Natural killer cell (primary cell): Measurements from ENCODE around the gene PLEKHG4B. TPM values are rescaled to one million over a fixed set of nuclear protein-coding genes. Genes with fewer than 3 reads are reported as not detected.

Experiments
- ATAC-seq, 3 donors: fragments of 150-1000 bp in 2 of 3; fragments of 200-7000 bp in 1 of 3; cut with Tn5 transposase; 1 replicate in 1 of 3; 2 replicates in 2 of 3; pipeline ENCODE4 v1.10.0; 2021; ENCODE audit warnings: mild to moderate bottlenecking in 2 of 3, moderate library complexity in 2 of 3
- DNase-seq, 2 donors: peaks; one replicate each; pipeline versions ENCODE4 v3.0.0 to v3.0.0-alpha.2; 2013 to 2021; ENCODE audit warnings: mixed read lengths in 1 of 2
- H3K27ac ChIP-seq: one replicate; pipeline ENCODE4 v1.5.1; 2013; ENCODE audit warnings: mild to moderate bottlenecking, low read length
- H3K27me3 ChIP-seq: one replicate; pipeline ENCODE4 v1.6.1; 2013; ENCODE audit warnings: low read length; ENCODE audit not compliant: control insufficient read depth, insufficient read depth
- H3K36me3 ChIP-seq: one replicate; pipeline ENCODE4 v1.6.1; 2013; ENCODE audit warnings: low read length; ENCODE audit not compliant: control insufficient read depth, insufficient read depth
- H3K4me1 ChIP-seq: one replicate; pipeline ENCODE4 v1.6.1; 2013; ENCODE audit warnings: low read length; ENCODE audit not compliant: control insufficient read depth, insufficient read depth
- H3K4me3 ChIP-seq: one replicate; pipeline ENCODE4 v1.5.1; 2013; ENCODE audit warnings: low read length
- H3K9me3 ChIP-seq: one replicate; pipeline ENCODE4 v1.6.1; 2013; ENCODE audit warnings: low read length; ENCODE audit not compliant: control insufficient read depth, insufficient read depth
- H3K27ac Mint-ChIP-seq, 2 donors: one replicate each; pipeline ENCODE4 v1.8.0; 2022; ENCODE audit warnings: mild to moderate bottlenecking in 2 of 2, mixed read lengths in 2 of 2, moderate library complexity in 1 of 2
- H3K27me3 Mint-ChIP-seq, 2 donors: one replicate each; pipeline ENCODE4 v1.8.0; 2022; ENCODE audit warnings: low read depth in 2 of 2, mixed read lengths in 2 of 2
- H3K36me3 Mint-ChIP-seq: one replicate; pipeline ENCODE4 v1.8.0; 2022; ENCODE audit warnings: mixed read lengths
- H3K4me1 Mint-ChIP-seq, 2 donors: one replicate each; pipeline ENCODE4 v1.8.0; 2022; ENCODE audit warnings: mixed read lengths in 2 of 2
- H3K4me3 Mint-ChIP-seq: one replicate; pipeline ENCODE4 v1.8.0; 2022; ENCODE audit warnings: mild to moderate bottlenecking, moderate library complexity, mixed read lengths
- H3K9me3 Mint-ChIP-seq, 2 donors: one replicate each; pipeline ENCODE4 v1.8.0; 2022; ENCODE audit warnings: mixed read lengths in 2 of 2
- WGBS: methylation state at CpG from one replicate; pipeline ENCODE4 v1.1.7; 2013; ENCODE audit warnings: missing lambda C conversion rate; ENCODE audit not compliant: insufficient coverage; 5-methylcytosine and 5-hydroxymethylcytosine counted together
- intact Hi-C: fragments of 100-400 bp; cut with micrococcal nuclease; formaldehyde crosslinking; loops from one replicate; pipeline ENCODE4 v1.14.2; 2022
- total RNA-seq, 4 donors: library from RNA; stranded (reverse); fragments of 120-200 nt in 1 of 4; gene quantifications; one replicate each; pipeline versions ENCODE4 v1.2.3 to v1.2.4, GENCODE V29; 2013 to 2022
- TF ChIP-seq, protein P1 (sequence below): fragments of 200-600 bp; IDR thresholded peaks from one replicate; pipeline ENCODE4 v1.8.0; 2022; ENCODE audit warnings: antibody characterized with exemption

PLEKHG4B gene
- total RNA-seq, 3 donors from 2014 or later (not counting 1 experiment from before 2014, with no cell fraction given) = 0.07 TPM; not detected in 2

DNA sequence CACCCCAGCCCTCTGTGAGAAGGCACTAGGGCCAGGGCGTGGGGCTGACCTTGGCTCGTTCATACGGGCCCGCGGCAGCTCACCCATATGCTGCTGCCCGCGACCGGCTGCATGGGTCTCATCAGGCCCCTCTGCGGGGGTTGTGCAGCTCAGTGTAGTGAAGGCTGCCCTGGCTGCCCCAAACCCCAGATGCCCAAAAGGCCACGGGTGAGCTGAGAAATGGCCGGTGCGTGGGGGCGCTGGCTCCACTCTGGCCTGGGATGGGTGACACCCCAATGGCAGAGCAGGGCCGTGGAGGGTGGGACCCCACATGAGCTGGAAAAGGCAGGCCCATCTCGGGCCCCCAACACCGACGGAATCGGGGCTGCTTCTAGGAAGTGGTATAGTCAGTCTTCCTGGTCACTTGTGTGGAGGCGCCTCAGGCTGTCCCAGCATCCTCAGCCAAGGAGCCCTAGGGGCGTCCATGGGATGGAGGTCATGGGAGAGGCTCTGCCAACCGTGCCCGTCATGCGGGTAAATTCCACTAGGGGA, 79.9 kb downstream of the PLEKHG4B start:
- Mint-ChIP-seq H3K27ac (no peak overlapping the region), H3K4me3 (no peak overlapping the region)
- no peaks in the 10 kb centered on the region for H3K9me3 ChIP-seq

DNA sequence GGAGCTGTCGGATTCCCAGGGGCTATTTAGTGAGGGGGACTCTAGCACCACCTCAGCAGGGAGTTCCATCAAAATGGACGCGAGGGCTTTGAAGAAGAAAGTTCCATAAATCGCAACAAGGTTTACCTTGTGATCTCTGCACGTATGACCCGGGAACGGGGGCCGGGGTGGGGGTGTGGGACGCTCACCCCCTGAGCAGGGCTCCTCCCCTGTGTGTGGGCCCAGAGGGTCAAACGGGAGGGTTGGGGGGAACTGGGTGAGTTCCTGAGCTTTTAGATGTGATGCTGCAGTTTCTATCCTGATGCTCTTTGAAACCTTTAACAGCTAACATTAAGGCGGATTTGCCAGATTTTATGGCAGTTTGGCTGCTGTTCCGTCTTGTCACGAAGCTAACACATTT, 80.5 kb downstream of the PLEKHG4B start:
- H3K27me3 Mint-ChIP-seq = no peaks in the 10 kb centered on the region
- TF ChIP-seq, protein P1, sequence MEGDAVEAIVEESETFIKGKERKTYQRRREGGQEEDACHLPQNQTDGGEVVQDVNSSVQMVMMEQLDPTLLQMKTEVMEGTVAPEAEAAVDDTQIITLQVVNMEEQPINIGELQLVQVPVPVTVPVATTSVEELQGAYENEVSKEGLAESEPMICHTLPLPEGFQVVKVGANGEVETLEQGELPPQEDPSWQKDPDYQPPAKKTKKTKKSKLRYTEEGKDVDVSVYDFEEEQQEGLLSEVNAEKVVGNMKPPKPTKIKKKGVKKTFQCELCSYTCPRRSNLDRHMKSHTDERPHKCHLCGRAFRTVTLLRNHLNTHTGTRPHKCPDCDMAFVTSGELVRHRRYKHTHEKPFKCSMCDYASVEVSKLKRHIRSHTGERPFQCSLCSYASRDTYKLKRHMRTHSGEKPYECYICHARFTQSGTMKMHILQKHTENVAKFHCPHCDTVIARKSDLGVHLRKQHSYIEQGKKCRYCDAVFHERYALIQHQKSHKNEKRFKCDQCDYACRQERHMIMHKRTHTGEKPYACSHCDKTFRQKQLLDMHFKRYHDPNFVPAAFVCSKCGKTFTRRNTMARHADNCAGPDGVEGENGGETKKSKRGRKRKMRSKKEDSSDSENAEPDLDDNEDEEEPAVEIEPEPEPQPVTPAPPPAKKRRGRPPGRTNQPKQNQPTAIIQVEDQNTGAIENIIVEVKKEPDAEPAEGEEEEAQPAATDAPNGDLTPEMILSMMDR = no peak
- no peak overlapping the region for H3K4me3 Mint-ChIP-seq
- no peak overlapping the region for H3K4me3 ChIP-seq
- ATAC-seq (no peak), DNase-seq (no peak)
- no peaks in the 10 kb centered on the region for H3K27me3 ChIP-seq
- no peaks in the 10 kb centered on the region for H3K4me1 Mint-ChIP-seq
- intact Hi-C loops = no loop called here
- no peaks in the 10 kb centered on the region for H3K9me3 ChIP-seq
- H3K36me3 Mint-ChIP-seq = no peaks in the 10 kb centered on the region
- 96% methylated on average over 13 of the region's 13 CpGs for WGBS
- H3K27ac Mint-ChIP-seq = no peak overlapping the region
- no peaks in the 10 kb centered on the region for H3K36me3 ChIP-seq
- H3K4me1 ChIP-seq = no peaks in the 10 kb centered on the region
- H3K27ac ChIP-seq = no peak overlapping the region
- no peaks in the 10 kb centered on the region for H3K9me3 Mint-ChIP-seq

More for the DNA sequence above, 79.9 kb downstream of the PLEKHG4B start:
- Mint-ChIP-seq H3K9me3 (no peaks in the 10 kb centered on the region), H3K36me3 (no peaks in the 10 kb centered on the region), H3K4me1 (no peaks in the 10 kb centered on the region), H3K27me3 (no peaks in the 10 kb centered on the region)
- Histone ChIP-seq H3K27me3 (no peaks in the 10 kb centered on the region), H3K4me3 (no peak overlapping the region), H3K36me3 (no peaks in the 10 kb centered on the region), H3K4me1 (no peaks in the 10 kb centered on the region), H3K27ac (no peak overlapping the region)
- TF ChIP-seq, protein P1 = no peak
- intact Hi-C loops = no loop called here
- 93% methylated on average over 23 of the region's 23 CpGs for WGBS
- ATAC-seq = no peak
- no peak for DNase-seq

DNA sequence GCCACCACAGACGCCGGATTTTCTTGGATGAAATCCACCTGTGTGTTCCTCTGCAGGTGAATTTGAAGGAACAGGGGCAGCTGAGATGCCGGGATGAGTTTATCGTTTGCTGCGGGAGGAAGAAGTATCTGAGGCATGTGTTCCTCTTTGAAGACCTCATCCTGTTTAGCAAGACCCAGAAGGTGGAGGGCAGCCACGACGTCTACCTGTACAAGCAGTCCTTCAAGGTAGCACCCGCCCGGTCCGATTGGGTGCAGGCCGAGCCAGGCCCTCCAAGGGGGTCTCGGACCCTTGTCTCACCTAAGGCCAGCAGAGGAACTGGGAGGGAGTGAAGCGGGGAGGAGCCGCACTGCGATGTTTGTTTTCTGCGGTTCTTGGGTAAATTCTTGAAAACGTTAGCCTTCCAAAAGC, 80.9 kb downstream of the PLEKHG4B start:
- intact Hi-C loops = no loop called here
- Histone ChIP-seq H3K27me3 (no peaks in the 10 kb centered on the region), H3K27ac (no peak overlapping the region), H3K4me1 (no peaks in the 10 kb centered on the region), H3K4me3 (no peak overlapping the region), H3K36me3 (no peaks in the 10 kb centered on the region), H3K9me3 (no peaks in the 10 kb centered on the region)
- ATAC-seq (no peak), DNase-seq (no peak)
- Mint-ChIP-seq H3K9me3 (no peaks in the 10 kb centered on the region), H3K27ac (no peak overlapping the region), H3K4me1 (no peaks in the 10 kb centered on the region), H3K36me3 (no peaks in the 10 kb centered on the region), H3K27me3 (no peaks in the 10 kb centered on the region), H3K4me3 (no peak overlapping the region)
- WGBS = 82% methylated on average over 17 of the region's 17 CpGs
- TF ChIP-seq, protein P1 = no peak
